HFFc6 (cell line): ENCODE results near the gene RELT. TPM values are rescaled to one million over a fixed set of nuclear protein-coding genes. Genes with fewer than 3 reads are reported as not detected.

Experiments
- DNase-seq: peaks from one replicate; pipeline ENCODE4 v3.0.0-alpha.2; 2018
- H3K27ac Mint-ChIP-seq: 2 replicates; pipeline ENCODE4 v1.8.0; 2020; ENCODE audit warnings: mild to moderate bottlenecking, mixed read lengths
- H3K27me3 Mint-ChIP-seq: 2 replicates; pipeline ENCODE4 v1.8.0; 2021; ENCODE audit warnings: mild to moderate bottlenecking, moderate library complexity, mixed read lengths; ENCODE audit not compliant: insufficient read depth
- H3K36me3 Mint-ChIP-seq: 2 replicates; pipeline ENCODE4 v1.8.0; 2021; ENCODE audit warnings: low read depth, mixed read lengths
- H3K4me1 Mint-ChIP-seq: 2 replicates; pipeline ENCODE4 v1.8.0; 2020; ENCODE audit warnings: low read depth, mixed read lengths
- H3K4me3 Mint-ChIP-seq: 2 replicates; pipeline ENCODE4 v1.8.0; 2020; ENCODE audit warnings: mild to moderate bottlenecking, moderate library complexity, mixed read lengths
- H3K9me3 Mint-ChIP-seq: 2 replicates; pipeline ENCODE4 v1.8.0; 2020; ENCODE audit warnings: mild to moderate bottlenecking, mixed read lengths
- total RNA-seq, 6 experiments: library from RNA; stranded (reverse); fragmentation: NEBNext Ultra II Directional; extraction: Animal tissue kit (Norgen Biotek cat#: 25700); gene quantifications; 2 replicates in 1 of 6; 3 replicates in 5 of 6; pipeline ENCODE4 v1.2.3, GENCODE V29; 2021
- TF ChIP-seq, protein P1 (sequence below): fragments of 200-600 bp; sonication (generic); IDR thresholded peaks from 2 replicates; pipeline ENCODE4 v1.5.0; 2021; ENCODE audit warnings: antibody characterized with exemption, mild to moderate bottlenecking

RELT gene
- total RNA-seq, 6 experiments from 2014 or later: 6.2 to 7.7 (median 7.0) TPM

DNA sequence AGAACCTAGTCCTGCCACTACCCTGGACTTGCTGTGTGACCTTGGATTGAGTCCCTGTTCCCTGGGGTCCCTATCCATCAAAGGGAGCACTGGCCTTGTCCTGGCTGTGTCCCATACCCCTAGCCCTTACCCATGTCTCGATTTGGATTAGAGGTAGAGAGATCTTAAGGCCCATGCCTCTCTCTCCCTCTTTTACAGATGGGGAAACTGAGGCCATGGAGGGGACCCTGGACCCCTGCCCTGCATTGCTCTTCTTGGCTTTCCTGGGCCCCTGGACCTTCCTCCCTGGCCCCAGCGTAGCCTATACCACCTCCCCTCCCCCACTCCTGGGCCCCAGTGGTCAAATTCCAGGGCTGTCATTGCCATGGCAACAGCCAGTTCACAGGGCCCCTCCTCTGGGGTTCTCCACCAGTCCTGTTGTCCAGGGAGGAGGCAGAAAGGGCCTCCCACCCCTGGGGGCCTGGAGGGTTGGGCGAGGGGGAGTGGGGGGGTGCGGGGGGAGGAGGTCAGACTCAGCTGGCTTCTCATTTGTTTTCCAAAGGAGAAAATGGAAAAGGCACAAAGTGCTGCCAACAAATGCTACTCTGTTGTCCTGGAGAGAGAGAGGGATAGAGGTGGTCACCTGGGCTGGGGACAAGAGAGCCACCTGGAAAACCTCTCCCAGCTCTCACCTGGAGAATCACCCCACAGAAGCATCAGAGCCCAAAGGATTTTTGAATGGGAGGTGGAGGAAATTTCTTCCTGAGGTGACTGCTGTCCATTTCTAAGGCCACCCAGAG, 44.9 kb upstream of the RELT start:
- H3K27ac Mint-ChIP-seq: peak overlapping the region; percentile 89
- TF ChIP-seq, protein P1, sequence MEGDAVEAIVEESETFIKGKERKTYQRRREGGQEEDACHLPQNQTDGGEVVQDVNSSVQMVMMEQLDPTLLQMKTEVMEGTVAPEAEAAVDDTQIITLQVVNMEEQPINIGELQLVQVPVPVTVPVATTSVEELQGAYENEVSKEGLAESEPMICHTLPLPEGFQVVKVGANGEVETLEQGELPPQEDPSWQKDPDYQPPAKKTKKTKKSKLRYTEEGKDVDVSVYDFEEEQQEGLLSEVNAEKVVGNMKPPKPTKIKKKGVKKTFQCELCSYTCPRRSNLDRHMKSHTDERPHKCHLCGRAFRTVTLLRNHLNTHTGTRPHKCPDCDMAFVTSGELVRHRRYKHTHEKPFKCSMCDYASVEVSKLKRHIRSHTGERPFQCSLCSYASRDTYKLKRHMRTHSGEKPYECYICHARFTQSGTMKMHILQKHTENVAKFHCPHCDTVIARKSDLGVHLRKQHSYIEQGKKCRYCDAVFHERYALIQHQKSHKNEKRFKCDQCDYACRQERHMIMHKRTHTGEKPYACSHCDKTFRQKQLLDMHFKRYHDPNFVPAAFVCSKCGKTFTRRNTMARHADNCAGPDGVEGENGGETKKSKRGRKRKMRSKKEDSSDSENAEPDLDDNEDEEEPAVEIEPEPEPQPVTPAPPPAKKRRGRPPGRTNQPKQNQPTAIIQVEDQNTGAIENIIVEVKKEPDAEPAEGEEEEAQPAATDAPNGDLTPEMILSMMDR: no peak
- no peak for DNase-seq
- H3K9me3 Mint-ChIP-seq: no peaks in the 10 kb centered on the region
- H3K27me3 Mint-ChIP-seq: peaks cover 6% of the 10 kb centered on the region
- H3K36me3 Mint-ChIP-seq: peaks cover 21% of the 10 kb centered on the region
- H3K4me3 Mint-ChIP-seq: 0 out of 2 replicates have a peak overlapping the region, but pooled peaks have one; percentile 17
- peaks cover 99% of the 10 kb centered on the region for H3K4me1 Mint-ChIP-seq

DNA sequence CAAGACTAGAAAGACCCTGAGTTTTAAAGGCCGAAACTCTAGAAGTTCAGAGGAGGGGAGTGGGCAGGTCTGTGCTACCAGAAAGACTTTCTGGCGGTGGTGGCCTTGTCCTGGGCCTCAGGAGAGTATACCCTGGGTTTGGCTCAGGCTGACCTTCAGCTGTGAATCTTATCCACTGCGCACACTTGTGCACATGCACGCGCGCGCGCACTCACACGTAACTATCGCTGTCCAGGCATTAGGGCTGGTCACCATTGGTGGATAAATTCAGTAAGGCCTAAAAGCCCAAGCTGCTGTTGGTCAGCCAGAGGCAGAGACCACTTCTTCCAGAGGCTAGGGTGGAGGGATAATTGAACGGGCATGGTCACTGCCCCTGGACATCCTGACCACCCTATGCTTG, 43.0 kb upstream of the RELT start:
- no peak overlapping the region for H3K4me3 Mint-ChIP-seq
- H3K4me1 Mint-ChIP-seq: peaks cover 95% of the 10 kb centered on the region
- DNase-seq: no peak
- H3K27ac Mint-ChIP-seq: peak overlapping the region; percentile 89
- peaks cover 8% of the 10 kb centered on the region; the same call in 1 of the 2 replicates for H3K27me3 Mint-ChIP-seq
- H3K36me3 Mint-ChIP-seq: peaks cover 6% of the 10 kb centered on the region; the same call in 1 of the 2 replicates
- no peaks in the 10 kb centered on the region for H3K9me3 Mint-ChIP-seq
- TF ChIP-seq, protein P1: no peak

DNA sequence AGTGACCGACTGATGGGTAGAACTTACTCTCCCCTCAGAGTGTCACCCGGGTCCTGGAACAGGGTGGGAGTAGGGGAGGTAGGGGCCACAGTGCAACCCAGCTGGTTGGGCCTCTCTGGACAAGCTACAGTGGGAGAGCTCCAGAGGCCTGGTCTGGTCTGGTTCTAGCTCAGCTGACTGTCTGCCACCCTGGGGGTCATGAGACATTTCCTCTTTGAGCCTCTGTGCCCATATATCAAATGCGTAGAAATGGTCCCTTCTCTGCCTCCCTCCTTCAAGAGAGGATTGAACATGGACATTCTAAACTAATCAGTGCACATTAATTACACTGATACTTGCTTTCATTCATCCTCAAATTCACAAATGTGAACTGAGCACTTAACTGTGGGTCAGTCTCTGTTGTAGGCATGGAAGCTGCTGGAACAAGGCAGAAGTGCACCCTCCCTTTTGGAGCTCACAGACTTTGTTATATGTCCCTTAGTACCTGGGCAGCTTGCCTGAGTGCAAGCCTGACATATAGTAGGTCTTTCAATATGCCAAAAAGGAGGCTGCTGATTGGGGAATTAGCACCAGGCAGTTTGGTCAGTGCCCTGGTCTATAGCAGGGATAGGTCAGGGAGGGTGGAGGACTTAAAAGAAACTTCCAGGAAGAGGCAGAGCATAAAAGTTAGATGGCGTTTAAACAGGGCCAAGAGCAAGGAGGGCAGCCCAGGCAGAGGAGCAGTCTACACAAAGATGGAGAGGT, 42.4 kb upstream of the RELT start:
- Mint-ChIP-seq H3K4me3 (peak overlapping the region; percentile 58), H3K9me3 (no peaks in the 10 kb centered on the region), H3K27ac (peak overlapping the region; percentile 89), H3K4me1 (peaks cover 93% of the 10 kb centered on the region), H3K27me3 (peaks cover 6% of the 10 kb centered on the region; the same call in 1 of the 2 replicates), H3K36me3 (peaks cover 2% of the 10 kb centered on the region; the same call in 1 of the 2 replicates)
- DNase-seq: no peak
- TF ChIP-seq, protein P1: no peak

DNA sequence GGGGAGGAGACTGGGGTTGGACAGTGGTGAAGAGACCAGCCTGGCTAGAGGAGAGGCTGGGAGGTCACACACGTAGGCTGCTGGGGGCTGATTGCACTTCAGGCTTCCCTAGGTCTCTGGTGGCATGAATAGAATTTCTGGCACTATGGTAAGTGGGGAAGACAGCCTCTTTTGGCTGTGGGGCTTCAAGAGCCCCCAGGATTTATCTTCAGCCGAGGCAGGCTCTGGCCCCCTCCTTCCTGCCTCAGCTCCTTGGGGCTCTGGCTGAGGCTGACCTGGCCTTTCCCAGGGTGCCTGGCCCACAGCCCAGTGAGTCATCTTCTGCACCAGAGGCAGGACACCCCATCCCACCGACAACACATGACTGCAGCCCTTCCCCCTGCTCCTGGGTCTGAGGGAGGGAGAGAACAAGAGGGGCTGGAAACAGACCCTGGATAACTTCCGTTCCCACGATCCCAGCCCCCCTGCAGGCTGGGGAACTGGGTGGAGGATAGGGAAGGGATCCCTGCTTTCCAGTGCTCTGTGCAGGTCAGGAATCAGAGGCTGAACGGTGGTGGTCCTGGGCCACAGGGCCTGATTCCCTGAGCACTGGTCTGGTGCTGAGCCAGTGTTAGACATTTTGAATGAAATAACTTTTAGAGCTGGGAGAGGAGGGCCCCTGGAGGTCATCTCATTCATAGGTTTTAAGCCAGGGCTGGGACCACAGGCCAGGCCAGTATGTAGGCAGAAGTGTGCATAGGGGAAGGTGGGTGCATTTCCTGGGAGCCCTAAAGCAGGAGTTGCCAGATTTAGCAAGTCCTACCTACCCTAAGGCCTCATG, 41.6 kb upstream of the RELT start:
- Mint-ChIP-seq H3K27me3 (peaks cover 6% of the 10 kb centered on the region; the same call in 1 of the 2 replicates), H3K9me3 (no peaks in the 10 kb centered on the region), H3K36me3 (no peaks in the 10 kb centered on the region; the same call in 1 of the 2 replicates), H3K4me3 (peak overlapping the region; percentile 58), H3K4me1 (peaks cover 93% of the 10 kb centered on the region), H3K27ac (peak overlapping the region; percentile 89)
- TF ChIP-seq, protein P1: no peak
- peak; percentile 81 for DNase-seq
